RWPE1 (cell line): Measurements from ENCODE around the gene IRAK3.

ENCODE experiments used
- CTCF ChIA-PET: fragments of 350-600 bp; sonication (Branson Sonifier 250); formaldehyde crosslinking; extraction: SDS; loops from one replicate; lab custom pipeline; 2021; lab: Yijun Ruan, JAX
- POLR2A ChIA-PET: fragments of 400-600 bp; formaldehyde crosslinking; extraction: SDS; loops from one replicate; lab custom pipeline; 2020; ENCODE audit warnings: antibody characterized with exemption; ENCODE audit not compliant: low non-redundant PET; lab: Yijun Ruan, JAX
- DNase-seq: peaks from one replicate; pipeline ENCODE4 v3.0.0; 2012; ENCODE audit warnings: low spot score
- H3K27ac ChIP-seq: fragments of 450-650 bp; 2 replicates; pipeline ENCODE4 v1.5.1; 2017
- CTCF ChIP-seq: fragments of 450-650 bp; conservative IDR thresholded peaks from 2 replicates; pipeline ENCODE4 v1.5.1; 2017; ENCODE audit warnings: low read depth, mild to moderate bottlenecking

The IRAK3 gene

GRCh38 chr12:66289485-66289884, 100.5 kb downstream of the IRAK3 start:
- no peak for DNase-seq
- CTCF ChIA-PET, result no interaction called here
- TF ChIP-seq CTCF, result no peak
- H3K27ac ChIP-seq, result no peak overlapping the region
- POLR2A ChIA-PET, result no interaction called here

DNA sequence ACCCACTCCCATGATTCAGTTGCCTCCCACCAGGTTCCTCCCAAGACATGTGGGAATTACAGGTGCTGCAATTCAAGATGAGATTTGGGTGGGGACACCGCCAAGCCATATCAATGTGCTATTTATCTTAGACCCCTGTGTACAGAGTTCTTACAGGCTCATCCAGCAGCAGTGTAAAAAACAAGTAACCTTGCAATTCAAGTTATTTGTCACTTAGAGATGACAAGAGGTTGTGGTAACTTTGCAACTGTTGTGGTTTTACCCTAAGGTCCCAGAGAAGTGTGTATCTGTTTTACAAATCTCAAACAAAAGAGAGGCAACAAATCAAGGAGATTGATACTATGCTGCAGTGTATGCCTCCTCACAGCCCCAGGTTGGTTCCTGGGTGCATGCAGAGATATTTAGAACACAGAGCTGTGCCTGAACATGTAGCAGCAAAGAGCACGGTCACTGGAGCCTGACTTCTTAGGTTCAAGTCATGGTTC, 101.7 kb downstream of the IRAK3 start:
- CTCF ChIA-PET, result no interaction called here
- POLR2A ChIA-PET, result no interaction called here
- H3K27ac ChIP-seq, result no peak overlapping the region
- no peak for TF ChIP-seq CTCF
- DNase-seq, result no peak

DNA sequence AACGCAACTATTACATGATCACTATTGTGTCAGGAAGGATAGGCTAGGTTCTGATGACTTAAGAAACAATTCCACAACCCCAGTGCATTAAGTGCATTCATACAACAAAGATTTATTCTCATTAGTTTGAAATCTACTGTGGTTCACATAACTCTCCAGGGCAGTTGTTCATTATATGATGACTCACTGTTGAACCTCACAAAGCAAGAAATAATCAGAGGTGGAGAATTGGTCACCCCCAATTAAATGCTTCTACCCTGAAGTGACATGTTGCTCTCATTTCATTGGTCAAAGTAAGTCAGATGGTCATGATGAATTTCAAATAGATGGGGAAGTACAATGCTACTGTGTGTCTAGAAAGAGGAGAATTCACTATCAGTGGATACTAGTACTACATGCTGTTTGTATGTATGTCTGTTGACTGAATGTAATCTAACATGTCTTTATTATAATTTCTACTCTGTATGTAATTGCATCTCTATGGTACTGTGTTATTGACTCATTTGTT, 107.2 kb downstream of the IRAK3 start:
- POLR2A ChIA-PET, result no interaction called here
- CTCF ChIA-PET, result no interaction called here
- no peak overlapping the region for H3K27ac ChIP-seq
- DNase-seq, result no peak
- no peak for TF ChIP-seq CTCF

- no peak for TF ChIP-seq CTCF
- H3K27ac ChIP-seq, result no peak overlapping the region
- ChIA-PET CTCF (no interaction called here), POLR2A (no interaction called here)
- no peak for DNase-seq
Measured at GRCh38 chr12:66297080-66297479, 108.1 kb downstream of the IRAK3 start.

DNA sequence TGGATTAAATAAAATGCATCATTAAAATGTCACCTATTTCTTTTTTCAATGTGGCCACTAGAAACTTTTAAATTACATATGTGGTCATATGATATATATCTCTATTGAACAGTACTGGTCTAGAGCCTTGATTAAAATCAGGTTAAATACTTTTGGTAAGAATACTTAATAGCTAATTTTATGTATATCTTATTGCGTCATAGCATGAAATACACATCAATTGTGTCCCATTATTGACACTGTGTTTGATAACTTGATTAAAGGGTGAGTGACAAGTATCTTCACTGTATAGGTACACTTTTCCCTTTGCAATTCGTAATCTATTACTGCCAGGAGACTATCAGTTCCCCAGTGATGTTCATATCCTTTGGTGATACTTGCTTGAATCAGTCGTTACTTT, 108.9 kb downstream of the IRAK3 start:
- ChIA-PET POLR2A (no interaction called here), CTCF (no interaction called here)
- DNase-seq, result no peak
- TF ChIP-seq CTCF, result no peak
- H3K27ac ChIP-seq, result no peak overlapping the region

GRCh38 chr12:66301944-66302826, 113.2 kb downstream of the IRAK3 start, which contains the start of gene HELB:
HELB (plus strand) TSS chr12:66302493; CDS start chr12:66302604, 111 bp downstream.
- H3K27ac ChIP-seq, result peak within 1 kb of the TSS; percentile 59
- peak; percentile 96 for DNase-seq
- ChIA-PET CTCF (interaction anchor here (0.6 to 0.8 kb wide), 3 partner anchors 54 to 1718 kb away, joined by 3 to 6 read pairs (median 4); partner anchors contain the start of gene TMBIM4), POLR2A (no interaction called here)
- TF ChIP-seq CTCF, result no peak
